K562 (cell line): Measurements from ENCODE around the gene KMO. TPM values are rescaled to one million over a fixed set of nuclear protein-coding genes. Genes with fewer than 3 reads are reported as not detected.

Experiments used
- ATF3 ChIP-seq, 2 experiments: fragments of 450-650 bp in 1 of 2; sonication (generic) in 1 of 2; formaldehyde crosslinking in 1 of 2; IDR thresholded peaks in 1 of 2; conservative IDR thresholded peaks in 1 of 2; 2 replicates each; pipeline versions ENCODE4 v1.6.1 to v1.8.1; 2016 to 2023; ENCODE audit warnings: mild to moderate bottlenecking in 2 of 2, moderate library complexity in 2 of 2, inconsistent platforms in 1 of 2, missing genetic modification reagents in 1 of 2
- DEAF1 ChIP-seq: fragments of 450-650 bp; formaldehyde crosslinking; IDR thresholded peaks from 2 replicates; pipeline ENCODE4 v1.4.0; 2020; ENCODE audit warnings: mild to moderate bottlenecking, moderate library complexity
- FUS ChIP-seq: fragments of 200-400 bp; formaldehyde crosslinking; optimal IDR thresholded peaks from 2 replicates; pipeline ENCODE3; 2017; ENCODE audit warnings: low read depth, low read length
- HMGN3 ChIP-seq: IDR thresholded peaks from 2 replicates; pipeline ENCODE4 v1.6.1; 2011; ENCODE audit warnings: borderline replicate concordance, low read depth, mild to moderate bottlenecking, mixed read lengths, low read length; ENCODE audit not compliant: insufficient read length; ENCODE audit errors: extremely low read depth
- KLF13 ChIP-seq: fragments of 450-650 bp; IDR thresholded peaks from 2 replicates; pipeline ENCODE4 v1.6.1; 2016; ENCODE audit warnings: missing genetic modification characterization, low read depth, mild to moderate bottlenecking, missing compliant biosample characterization, moderate library complexity, borderline replicate concordance
- NEUROD1 ChIP-seq: fragments of 150-350 bp; IDR thresholded peaks from 2 replicates; pipeline ENCODE4 v1.6.1; 2014; ENCODE audit warnings: borderline replicate concordance, low read length, low read depth; ENCODE audit not compliant: partially characterized antibody
- NFIC ChIP-seq: fragments of 450-650 bp; IDR thresholded peaks from 2 replicates; pipeline ENCODE4 v1.6.1; 2017; ENCODE audit warnings: mild to moderate bottlenecking, inconsistent platforms
- RB1 ChIP-seq: fragments of 450-650 bp; IDR thresholded peaks from 2 replicates; pipeline ENCODE4 v1.6.1; 2017; ENCODE audit warnings: low read depth, mild to moderate bottlenecking
- TEAD1 ChIP-seq, 2 experiments: fragments of 450-650 bp in 1 of 2; sonication (generic) in 1 of 2; formaldehyde crosslinking; IDR thresholded peaks; 2 replicates each; pipeline versions ENCODE4 v1.4.0 to v1.8.0; 2020 to 2022; ENCODE audit warnings: mild to moderate bottlenecking in 2 of 2, missing genetic modification reagents in 1 of 2
- UBTF ChIP-seq, 2 experiments: IDR thresholded peaks; 2 replicates each; pipeline ENCODE4 v1.6.1; 2012; ENCODE audit warnings: improper control_type of control experiment in 2 of 2, low read depth in 2 of 2, low read length in 2 of 2, borderline replicate concordance in 1 of 2
- ZNF224 ChIP-seq: sonication (generic); formaldehyde crosslinking; IDR thresholded peaks from 2 replicates; pipeline ENCODE4 v1.8.0; 2022; ENCODE audit warnings: mild to moderate bottlenecking, missing genetic modification reagents
- ZNF280B ChIP-seq: fragments of 250-450 bp; sonication (Bioruptor Pico); IDR thresholded peaks from 2 replicates; pipeline ENCODE4 v1.5.1; 2021; ENCODE audit warnings: mild to moderate bottlenecking
- ZNF395 ChIP-seq: fragments of 200-800 bp; sonication (Bioruptor generic); IDR thresholded peaks from 2 replicates; pipeline ENCODE4 v1.6.1; 2017; ENCODE audit warnings: missing genetic modification characterization, missing compliant biosample characterization
- ZNF511 ChIP-seq: sonication (generic); formaldehyde crosslinking; IDR thresholded peaks from 2 replicates; pipeline ENCODE4 v1.8.0; 2022; ENCODE audit warnings: mild to moderate bottlenecking, missing genetic modification reagents
- ZNF766 ChIP-seq: fragments of 200-800 bp; sonication (Bioruptor generic); conservative IDR thresholded peaks from 2 replicates; pipeline ENCODE4 v1.6.1; 2016; ENCODE audit warnings: missing genetic modification characterization, missing compliant biosample characterization
- ZNF785 ChIP-seq: fragments of 250-450 bp; sonication (Bioruptor Pico); IDR thresholded peaks from 2 replicates; pipeline ENCODE4 v1.4.0; 2020; ENCODE audit warnings: mild to moderate bottlenecking
- polyA plus RNA-seq, 8 experiments: library from polyadenylated mRNA; depleted of rRNA in 4 of 8; stranded (reverse) in 5 of 8; unstranded in 3 of 8; fragments of >200 nt; fragmentation: Nextera tagmentation in 2 of 8; fragmentation: Illumina TruSeq in 1 of 8; extraction: Ambion mirVana in 2 of 8; extraction: Trizol in 1 of 8; gene quantifications; 2 replicates each; pipeline versions ENCODE4 v1.2.1 to v1.2.3, GENCODE V29; 2011 to 2014; ENCODE audit warnings: inconsistent platforms in 1 of 8, missing spikeins in 1 of 8
- total RNA-seq, 7 experiments: library from RNA; depleted of rRNA in 6 of 7; stranded (reverse); fragments of >200 nt in 6 of 7; fragmentation: Illumina TruSeq in 2 of 7; extraction: Trizol in 2 of 7; gene quantifications; 2 replicates each; pipeline versions ENCODE4 v1.2.1 to v1.2.3, GENCODE V29; 2011 to 2021; ENCODE audit warnings: low replicate concordance in 1 of 7

Gene KMO
- total and polyA plus RNA-seq, 9 of the 15 experiments (the other 6 are each of a cell fraction or from before 2014, with no cell fraction given): 0.01 to 0.11 (median 0.01) TPM; not detected in 6

- TF ChIP-seq UBTF (IDR thresholded peaks at IDR 0.05; ENCODE audit: borderline replicate concordance in 1 of 2, low read depth in 2 of 2, low read length in 2 of 2) (peak; percentile 60 to 89; a peak in 3 of 4 replicates), ZNF224 (CRISPR knock-in tag) (no peak), TEAD1 (CRISPR knock-in tag; IDR thresholded peaks at IDR 0.05) (no peak), ZNF766 (CRISPR knock-in tag) (0 out of 2 replicates have a peak, but pooled peaks have one; percentile 33), NFIC (peak; percentile 41; the same call in 1 of the 2 replicates), DEAF1 (no peak), ZNF280B (no peak), NEUROD1 (peak; percentile 71), ATF3 (IDR thresholded peaks at IDR 0.05) (no peak), ATF3 (CRISPR knock-in tag; conservative IDR thresholded peaks at IDR 0.05) (peak; percentile 20; the same call in 1 of the 2 replicates), FUS (no peak), HMGN3 (peak; percentile 73), ZNF395 (CRISPR knock-in tag) (0 out of 2 replicates have a peak, but pooled peaks have one; percentile 38), ZNF511 (CRISPR knock-in tag) (no peak), RB1 (peak; percentile 96), ZNF785 (no peak), KLF13 (tag) (peak; percentile 58; the same call in 1 of the 2 replicates)
These were observed 12.7 kb upstream of the KMO start, which contains the start of gene FH (continued) for GRCh38 chr1:241519308-241520079.
